SK-N-SH treated with all-trans-retinoic acid at 6 μM for 48 hours (cell line): ENCODE results near the gene RBL1.

Experiments used
- ATAC-seq: fragments of 200-7000 bp; cut with Tn5 transposase; 3 replicates; pipeline ENCODE4 v1.9.1; 2020; ENCODE audit warnings: mild to moderate bottlenecking, moderate library complexity
- ARNTL ChIP-seq: fragments of 450-650 bp; formaldehyde crosslinking; IDR thresholded peaks from 2 replicates; pipeline ENCODE4 v1.5.0; 2020; ENCODE audit warnings: low read depth, mild to moderate bottlenecking, moderate library complexity, borderline replicate concordance
- BACH2 ChIP-seq: fragments of 250-450 bp; sonication (Bioruptor Pico); IDR thresholded peaks from 2 replicates; pipeline ENCODE4 v1.9.0; 2021; ENCODE audit warnings: mild to moderate bottlenecking, borderline replicate concordance
- CREB5 ChIP-seq: fragments of 250-450 bp; sonication (Bioruptor Pico); IDR thresholded peaks from 2 replicates; pipeline ENCODE4 v1.5.1; 2020; ENCODE audit warnings: low read depth, mild to moderate bottlenecking, moderate library complexity
- CSDC2 ChIP-seq: fragments of 250-450 bp; sonication (Bioruptor Pico); IDR thresholded peaks from 2 replicates; pipeline ENCODE4 v1.5.0; 2020; ENCODE audit warnings: mild to moderate bottlenecking, moderate library complexity
- ESRRG ChIP-seq: fragments of 250-450 bp; sonication (Bioruptor Pico); IDR thresholded peaks from 2 replicates; pipeline ENCODE4 v1.6.1; 2021; ENCODE audit warnings: mild to moderate bottlenecking
- GLIS3 ChIP-seq: fragments of 250-450 bp; sonication (Bioruptor Pico); IDR thresholded peaks from 2 replicates; pipeline ENCODE4 v1.5.0; 2020; ENCODE audit warnings: mild to moderate bottlenecking, moderate library complexity
- ISL1 ChIP-seq: fragments of 250-450 bp; sonication (Bioruptor Pico); IDR thresholded peaks from 2 replicates; pipeline ENCODE4 v2.1.2; 2022; ENCODE audit warnings: mild to moderate bottlenecking, moderate library complexity
- OSR1 ChIP-seq: fragments of 250-450 bp; sonication (Bioruptor Pico); IDR thresholded peaks from 2 replicates; pipeline ENCODE4 v1.8.0; 2022; ENCODE audit warnings: moderate library complexity, mild to moderate bottlenecking, inconsistent platforms
- PATZ1 ChIP-seq: fragments of 250-450 bp; sonication (Bioruptor Pico); IDR thresholded peaks from 2 replicates; pipeline ENCODE4 v1.8.0; 2020; ENCODE audit warnings: mild to moderate bottlenecking, moderate library complexity, borderline replicate concordance
- POU6F1 ChIP-seq: fragments of 250-450 bp; sonication (Bioruptor Pico); IDR thresholded peaks from 2 replicates; pipeline ENCODE4 v1.8.0; 2021; ENCODE audit warnings: low read depth, mild to moderate bottlenecking, moderate library complexity, borderline replicate concordance
- PPARA ChIP-seq: fragments of 250-450 bp; sonication (Bioruptor Pico); IDR thresholded peaks from 2 replicates; pipeline ENCODE4 v1.5.0; 2020; ENCODE audit warnings: mild to moderate bottlenecking, borderline replicate concordance
- RARB ChIP-seq: fragments of 250-450 bp; sonication (Bioruptor Pico); IDR thresholded peaks from 2 replicates; pipeline ENCODE4 v1.8.0; 2021; ENCODE audit warnings: mild to moderate bottlenecking, moderate library complexity
- SNAI2 ChIP-seq: fragments of 250-450 bp; sonication (Bioruptor Pico); IDR thresholded peaks from 2 replicates; pipeline ENCODE4 v1.5.0; 2020; ENCODE audit warnings: mild to moderate bottlenecking, moderate library complexity
- TCF4 ChIP-seq: fragments of 250-450 bp; sonication (Bioruptor Pico); IDR thresholded peaks from 2 replicates; pipeline ENCODE4 v1.8.0; 2021; ENCODE audit warnings: mild to moderate bottlenecking, moderate library complexity, borderline replicate concordance
- ZC3H10 ChIP-seq: fragments of 250-450 bp; sonication (Bioruptor Pico); IDR thresholded peaks from 2 replicates; pipeline ENCODE4 v1.5.1; 2021; ENCODE audit warnings: mild to moderate bottlenecking, moderate library complexity
- ZFP3 ChIP-seq: fragments of 250-450 bp; sonication (Bioruptor Pico); IDR thresholded peaks from 2 replicates; pipeline ENCODE4 v1.5.0; 2020; ENCODE audit warnings: mild to moderate bottlenecking, moderate library complexity
- ZFP30 ChIP-seq: fragments of 450-650 bp; formaldehyde crosslinking; IDR thresholded peaks from 2 replicates; pipeline ENCODE4 v1.5.0; 2022; ENCODE audit warnings: mild to moderate bottlenecking, moderate library complexity
- ZNF565 ChIP-seq: fragments of 450-650 bp; formaldehyde crosslinking; conservative IDR thresholded peaks from 2 replicates; pipeline ENCODE4 v1.5.0; 2020; ENCODE audit warnings: low read depth, mild to moderate bottlenecking, moderate library complexity
- ZNF8 ChIP-seq: fragments of 450-650 bp; formaldehyde crosslinking; IDR thresholded peaks from 2 replicates; pipeline ENCODE4 v1.5.0; 2020; ENCODE audit warnings: mild to moderate bottlenecking, moderate library complexity
- TF ChIP-seq, protein P1 (sequence below): fragments of 250-450 bp; sonication (Bioruptor Pico); IDR thresholded peaks from 2 replicates; pipeline ENCODE4 v1.5.0; 2020; ENCODE audit warnings: mild to moderate bottlenecking, moderate library complexity
- TF ChIP-seq, protein P2 (sequence below): fragments of 250-450 bp; sonication (Bioruptor Pico); IDR thresholded peaks from 2 replicates; pipeline ENCODE4 v1.5.1; 2021; ENCODE audit warnings: mild to moderate bottlenecking, moderate library complexity

Gene RBL1

DNA sequence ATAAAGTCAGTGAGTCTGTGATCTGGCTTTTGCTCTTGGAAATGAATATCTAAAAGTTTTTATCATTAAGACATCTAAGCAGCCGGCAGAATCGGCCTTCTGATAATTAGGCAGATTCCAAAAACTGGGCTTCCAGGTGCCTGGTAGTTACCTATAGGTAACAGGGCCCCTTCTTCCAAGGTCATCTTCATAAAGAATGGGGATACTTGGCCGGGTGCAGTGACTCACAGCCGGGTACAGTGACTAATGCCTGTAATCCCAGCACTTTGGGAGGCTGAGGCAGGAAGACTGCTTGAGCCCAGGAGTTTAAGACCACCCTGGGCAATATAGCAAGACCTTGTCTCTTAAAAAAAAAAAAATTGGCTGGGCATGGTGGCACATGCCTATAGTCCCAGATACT lies 12.9 kb upstream of the RBL1 start:
- no peak for ATAC-seq
- TF ChIP-seq, protein P1, sequence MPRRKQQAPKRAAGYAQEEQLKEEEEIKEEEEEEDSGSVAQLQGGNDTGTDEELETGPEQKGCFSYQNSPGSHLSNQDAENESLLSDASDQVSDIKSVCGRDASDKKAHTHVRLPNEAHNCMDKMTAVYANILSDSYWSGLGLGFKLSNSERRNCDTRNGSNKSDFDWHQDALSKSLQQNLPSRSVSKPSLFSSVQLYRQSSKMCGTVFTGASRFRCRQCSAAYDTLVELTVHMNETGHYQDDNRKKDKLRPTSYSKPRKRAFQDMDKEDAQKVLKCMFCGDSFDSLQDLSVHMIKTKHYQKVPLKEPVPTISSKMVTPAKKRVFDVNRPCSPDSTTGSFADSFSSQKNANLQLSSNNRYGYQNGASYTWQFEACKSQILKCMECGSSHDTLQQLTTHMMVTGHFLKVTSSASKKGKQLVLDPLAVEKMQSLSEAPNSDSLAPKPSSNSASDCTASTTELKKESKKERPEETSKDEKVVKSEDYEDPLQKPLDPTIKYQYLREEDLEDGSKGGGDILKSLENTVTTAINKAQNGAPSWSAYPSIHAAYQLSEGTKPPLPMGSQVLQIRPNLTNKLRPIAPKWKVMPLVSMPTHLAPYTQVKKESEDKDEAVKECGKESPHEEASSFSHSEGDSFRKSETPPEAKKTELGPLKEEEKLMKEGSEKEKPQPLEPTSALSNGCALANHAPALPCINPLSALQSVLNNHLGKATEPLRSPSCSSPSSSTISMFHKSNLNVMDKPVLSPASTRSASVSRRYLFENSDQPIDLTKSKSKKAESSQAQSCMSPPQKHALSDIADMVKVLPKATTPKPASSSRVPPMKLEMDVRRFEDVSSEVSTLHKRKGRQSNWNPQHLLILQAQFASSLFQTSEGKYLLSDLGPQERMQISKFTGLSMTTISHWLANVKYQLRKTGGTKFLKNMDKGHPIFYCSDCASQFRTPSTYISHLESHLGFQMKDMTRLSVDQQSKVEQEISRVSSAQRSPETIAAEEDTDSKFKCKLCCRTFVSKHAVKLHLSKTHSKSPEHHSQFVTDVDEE: no peak
- TF ChIP-seq ESRRG (CRISPR knock-in tag): no peak
- TF ChIP-seq ZC3H10 (CRISPR knock-in tag): no peak
- TF ChIP-seq ZNF8 (CRISPR knock-in tag): no peak
- TF ChIP-seq, protein P2, sequence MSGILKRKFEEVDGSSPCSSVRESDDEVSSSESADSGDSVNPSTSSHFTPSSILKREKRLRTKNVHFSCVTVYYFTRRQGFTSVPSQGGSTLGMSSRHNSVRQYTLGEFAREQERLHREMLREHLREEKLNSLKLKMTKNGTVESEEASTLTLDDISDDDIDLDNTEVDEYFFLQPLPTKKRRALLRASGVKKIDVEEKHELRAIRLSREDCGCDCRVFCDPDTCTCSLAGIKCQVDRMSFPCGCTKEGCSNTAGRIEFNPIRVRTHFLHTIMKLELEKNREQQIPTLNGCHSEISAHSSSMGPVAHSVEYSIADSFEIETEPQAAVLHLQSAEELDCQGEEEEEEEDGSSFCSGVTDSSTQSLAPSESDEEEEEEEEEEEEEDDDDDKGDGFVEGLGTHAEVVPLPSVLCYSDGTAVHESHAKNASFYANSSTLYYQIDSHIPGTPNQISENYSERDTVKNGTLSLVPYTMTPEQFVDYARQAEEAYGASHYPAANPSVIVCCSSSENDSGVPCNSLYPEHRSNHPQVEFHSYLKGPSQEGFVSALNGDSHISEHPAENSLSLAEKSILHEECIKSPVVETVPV (CRISPR knock-in tag): no peak
- TF ChIP-seq ARNTL (CRISPR knock-in tag): no peak
- no peak for TF ChIP-seq POU6F1 (CRISPR knock-in tag)
- TF ChIP-seq CREB5: no peak
- TF ChIP-seq ZFP30 (CRISPR knock-in tag): no peak
- no peak for TF ChIP-seq ISL1 (CRISPR knock-in tag)
- TF ChIP-seq PATZ1 (CRISPR knock-in tag): no peak
- TF ChIP-seq RARB (CRISPR knock-in tag): no peak
- no peak for TF ChIP-seq ZNF565 (CRISPR knock-in tag)
- no peak for TF ChIP-seq PPARA (CRISPR knock-in tag)
- no peak for TF ChIP-seq TCF4

GRCh38 chr20:37102571-37102970 lies 6.8 kb upstream of the RBL1 start:
- TF ChIP-seq PPARA (CRISPR knock-in tag): no peak
- no peak for TF ChIP-seq ESRRG (CRISPR knock-in tag)
- TF ChIP-seq BACH2 (CRISPR knock-in tag): no peak
- no peak for TF ChIP-seq POU6F1 (CRISPR knock-in tag)
- TF ChIP-seq TCF4: no peak
- TF ChIP-seq SNAI2 (CRISPR knock-in tag): no peak
- no peak for TF ChIP-seq ZNF565 (CRISPR knock-in tag)
- no peak for TF ChIP-seq OSR1 (CRISPR knock-in tag)
- no peak for TF ChIP-seq GLIS3 (CRISPR knock-in tag)
- TF ChIP-seq, protein P2 (CRISPR knock-in tag): no peak
- TF ChIP-seq PATZ1 (CRISPR knock-in tag): no peak
- no peak for TF ChIP-seq ZFP3 (CRISPR knock-in tag)
- TF ChIP-seq RARB (CRISPR knock-in tag): no peak
- no peak for TF ChIP-seq ARNTL (CRISPR knock-in tag)
- no peak for TF ChIP-seq CSDC2 (CRISPR knock-in tag)
- no peak for TF ChIP-seq CREB5

More at GRCh38 chr20:37102571-37102970, 6.8 kb upstream of the RBL1 start:
- ATAC-seq: no peak
